ENCODE measurements around the gene UBA7. TPM values are rescaled to one million over a fixed set of nuclear protein-coding genes. Genes with fewer than 3 reads are reported as not detected.

Gene UBA7
- total and polyA plus RNA-seq, 2 of the 13 experiments (the other 11 are each of a cell fraction or from before 2014, with no cell fraction given) = 9.5 to 16.5 TPM

GRCh38 chr3:49759226-49759625, 54.5 kb downstream of the UBA7 start:
- H3K27ac ChIP-seq (ENCODE audit: extremely low read length, insufficient read depth, low read length) = no peak overlapping the region
- DNase-seq (ENCODE audit: low spot score) (no peak), ATAC-seq (no peak), FAIRE-seq (no peak)
- H3K4me3 ChIP-seq (replicated peaks in 1 of 3; ENCODE audit: insufficient read depth in 1 of 3, low read depth in 2 of 3, low read length in 3 of 3) = no peak overlapping the region
- H3K27me3 ChIP-seq (ENCODE audit: control insufficient read depth in 1 of 2, insufficient read depth in 2 of 2, low read length in 2 of 2) = no peaks in the 10 kb centered on the region
- peaks cover 4 to 12% of the 10 kb centered on the region in 2 experiments; a peak in 3 of 5 replicates for H3K36me3 ChIP-seq (replicated peaks in 1 of 2; ENCODE audit: control insufficient read depth in 1 of 2, insufficient read depth in 2 of 2, low read length in 2 of 2)
- H3K79me2 ChIP-seq (ENCODE audit: insufficient read depth, low read length) = peaks cover 66% of the 10 kb centered on the region
- CTCF ChIA-PET (ENCODE audit: low intra/inter-chr PET ratio, low total read pairs) = no interaction called here
- POLR2A ChIA-PET = no interaction called here
- TF ChIP-seq ATAD3A (CRISPR knock-in tag; IDR thresholded peaks at IDR 0.05) = no peak
- no peak for TF ChIP-seq EZH2 (conservative IDR thresholded peaks at IDR 0.05; ENCODE audit: low read depth, low read length)
- TF ChIP-seq JDP2 (CRISPR knock-in tag; IDR thresholded peaks at IDR 0.05; ENCODE audit: borderline replicate concordance) = no peak
- TF ChIP-seq HOXA5 (CRISPR knock-in tag; IDR thresholded peaks at IDR 0.05) = no peak
- TF ChIP-seq, protein P1, sequence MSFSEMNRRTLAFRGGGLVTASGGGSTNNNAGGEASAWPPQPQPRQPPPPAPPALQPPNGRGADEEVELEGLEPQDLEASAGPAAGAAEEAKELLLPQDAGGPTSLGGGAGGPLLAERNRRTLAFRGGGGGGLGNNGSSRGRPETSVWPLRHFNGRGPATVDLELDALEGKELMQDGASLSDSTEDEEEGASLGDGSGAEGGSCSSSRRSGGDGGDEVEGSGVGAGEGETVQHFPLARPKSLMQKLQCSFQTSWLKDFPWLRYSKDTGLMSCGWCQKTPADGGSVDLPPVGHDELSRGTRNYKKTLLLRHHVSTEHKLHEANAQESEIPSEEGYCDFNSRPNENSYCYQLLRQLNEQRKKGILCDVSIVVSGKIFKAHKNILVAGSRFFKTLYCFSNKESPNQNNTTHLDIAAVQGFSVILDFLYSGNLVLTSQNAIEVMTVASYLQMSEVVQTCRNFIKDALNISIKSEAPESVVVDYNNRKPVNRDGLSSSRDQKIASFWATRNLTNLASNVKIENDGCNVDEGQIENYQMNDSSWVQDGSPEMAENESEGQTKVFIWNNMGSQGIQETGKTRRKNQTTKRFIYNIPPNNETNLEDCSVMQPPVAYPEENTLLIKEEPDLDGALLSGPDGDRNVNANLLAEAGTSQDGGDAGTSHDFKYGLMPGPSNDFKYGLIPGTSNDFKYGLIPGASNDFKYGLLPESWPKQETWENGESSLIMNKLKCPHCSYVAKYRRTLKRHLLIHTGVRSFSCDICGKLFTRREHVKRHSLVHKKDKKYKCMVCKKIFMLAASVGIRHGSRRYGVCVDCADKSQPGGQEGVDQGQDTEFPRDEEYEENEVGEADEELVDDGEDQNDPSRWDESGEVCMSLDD (CRISPR knock-in tag; IDR thresholded peaks at IDR 0.05; ENCODE audit: borderline replicate concordance) = no peak
- TF ChIP-seq, protein P2, sequence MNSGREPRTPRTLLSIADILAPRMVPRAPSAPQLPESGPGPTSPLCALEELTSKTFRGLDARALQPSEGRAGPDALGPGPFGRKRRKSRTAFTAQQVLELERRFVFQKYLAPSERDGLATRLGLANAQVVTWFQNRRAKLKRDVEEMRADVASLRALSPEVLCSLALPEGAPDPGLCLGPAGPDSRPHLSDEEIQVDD (CRISPR knock-in tag; IDR thresholded peaks at IDR 0.05; ENCODE audit: borderline replicate concordance) = no peak
- TF ChIP-seq ZNF34 (CRISPR knock-in tag; IDR thresholded peaks at IDR 0.05; ENCODE audit: borderline replicate concordance) = no peak
- TF ChIP-seq ZNF138 (CRISPR knock-in tag; IDR thresholded peaks at IDR 0.05; ENCODE audit: low read depth) = no peak
- TF ChIP-seq SCMH1 (CRISPR knock-in tag; IDR thresholded peaks at IDR 0.05; ENCODE audit: borderline replicate concordance) = no peak
- no peak for TF ChIP-seq ASH2L (IDR thresholded peaks at IDR 0.05; ENCODE audit: insufficient read length, low read depth, low read length)
- 69% methylated on average over 1 of the region's 1 CpG for WGBS (ENCODE audit: low lambda C conversion rate)
- no peaks in the 10 kb centered on the region for H3K9me3 ChIP-seq (ENCODE audit: low read length)
- in situ Hi-C loops (cut with HindIII; ENCODE audit: extremely low pct_ligation_motif_present, low pct_unique_long_range_greater_than_20kb) (no loop called here), intact Hi-C loops (cut with micrococcal nuclease; ENCODE audit: unreplicated experiment) (no loop called here)
- no peak overlapping the region for H2AFZ ChIP-seq (ENCODE audit: low read length)
- peaks cover 4% of the 10 kb centered on the region; the same call in 1 of the 2 replicates for H4K20me1 ChIP-seq (ENCODE audit: insufficient read depth, low read length)
- BruUV-seq (replicated peaks) = TSS peak; percentile 23
- peaks cover 11% of the 10 kb centered on the region for H3K4me1 ChIP-seq (ENCODE audit: insufficient read depth, low read length)
- no peak overlapping the region for H3K4me2 ChIP-seq (ENCODE audit: low read depth, low read length)
- H3K9ac ChIP-seq (ENCODE audit: insufficient read depth, low read depth, low read length) = no peak overlapping the region

Measured in HepG2 (cell line).